Cardiac septum (tissue), 1 donor: ENCODE data around the gene INPPL1. TPM values are rescaled to one million over a fixed set of nuclear protein-coding genes. Genes with fewer than 3 reads are reported as not detected.
"Not testable (repeated sequence)": the region's sequence is repeated elsewhere in the genome, so short reads cannot be mapped to it uniquely, and the experiment has no call there.

Experiments used
- DNase-seq: peaks from one replicate; pipeline ENCODE4 v3.0.0-alpha.2; 2020; ENCODE audit warnings: low spot score
- intact Hi-C: fragments of 100-400 bp; cut with DNase I; formaldehyde crosslinking; loops from one replicate; pipeline ENCODE4 v1.14.0; 2022
- total RNA-seq: library from RNA; stranded (reverse); fragmentation: NEBNext Ultra II Directional; extraction: Animal tissue kit (Norgen Biotek cat#: 25700); gene quantifications from one replicate; pipeline ENCODE4 v1.2.1, GENCODE V29; 2021
- donor health status: DM: no; HTN: no; CAD: no.

The INPPL1 gene
- total RNA-seq, 1 donor from 2014 or later, result 132 TPM

DNA sequence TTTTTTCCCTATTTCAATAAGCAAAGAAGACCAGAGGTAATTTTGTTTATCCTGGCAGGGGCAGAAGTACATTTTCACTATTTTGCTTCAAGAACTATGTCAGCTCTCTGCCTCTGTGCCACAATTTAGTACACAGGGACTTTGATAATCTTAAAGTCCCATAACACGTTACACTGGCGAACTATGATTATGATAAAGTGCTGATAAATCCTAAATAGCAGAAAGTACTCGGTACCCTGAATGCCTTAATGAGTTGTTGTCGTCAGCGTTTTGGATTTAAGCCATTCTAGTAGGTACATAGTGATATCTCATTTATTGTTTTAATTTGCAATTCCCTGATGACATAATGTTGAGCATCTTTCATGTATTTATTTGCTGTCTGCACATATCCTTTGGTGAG is 36.0 kb downstream of the INPPL1 start:
- no peak for DNase-seq
- intact Hi-C loops, result no loop called here

DNA sequence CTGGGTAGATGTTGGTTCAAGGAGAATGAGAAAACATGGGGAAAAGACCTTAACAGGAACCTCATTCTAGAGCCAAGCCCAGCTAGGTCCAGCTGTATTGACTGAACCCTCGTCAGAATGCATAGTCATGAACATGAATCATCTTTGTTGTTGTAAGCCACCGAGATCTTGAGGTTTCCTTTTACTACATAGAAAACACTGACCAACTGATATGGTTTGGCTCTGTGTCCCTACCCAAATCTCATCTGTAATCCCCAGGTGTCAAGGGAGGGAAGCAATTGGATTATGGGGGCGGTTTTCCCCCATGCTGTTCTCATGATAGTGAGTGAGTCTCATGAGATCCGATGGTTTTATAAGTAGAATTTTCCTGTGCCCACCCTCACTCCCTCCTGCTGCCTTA is 38.8 kb downstream of the INPPL1 start:
- no peak for DNase-seq
- intact Hi-C loops, result no loop called here

DNA sequence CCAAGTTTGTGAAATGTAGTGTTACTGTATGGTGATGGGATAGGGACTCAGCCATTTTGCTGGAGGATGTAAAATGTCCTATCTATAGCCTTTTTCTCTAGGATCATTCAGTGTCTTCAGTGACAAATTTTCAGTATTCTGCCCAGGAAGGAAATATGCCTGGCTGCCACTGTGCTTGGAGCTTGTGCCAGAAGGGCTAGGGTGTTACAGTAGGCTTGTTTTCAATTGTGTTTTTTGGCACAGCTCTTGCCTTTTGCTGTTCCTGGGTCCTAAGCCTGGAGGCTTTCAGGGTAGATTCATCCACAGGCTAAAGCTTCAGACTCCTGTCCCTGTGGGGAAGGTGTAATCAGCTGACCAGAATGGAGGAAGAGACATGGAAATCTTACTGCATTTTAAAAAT is 41.4 kb downstream of the INPPL1 start:
- no peak for DNase-seq
- intact Hi-C loops, result no loop called here

DNA sequence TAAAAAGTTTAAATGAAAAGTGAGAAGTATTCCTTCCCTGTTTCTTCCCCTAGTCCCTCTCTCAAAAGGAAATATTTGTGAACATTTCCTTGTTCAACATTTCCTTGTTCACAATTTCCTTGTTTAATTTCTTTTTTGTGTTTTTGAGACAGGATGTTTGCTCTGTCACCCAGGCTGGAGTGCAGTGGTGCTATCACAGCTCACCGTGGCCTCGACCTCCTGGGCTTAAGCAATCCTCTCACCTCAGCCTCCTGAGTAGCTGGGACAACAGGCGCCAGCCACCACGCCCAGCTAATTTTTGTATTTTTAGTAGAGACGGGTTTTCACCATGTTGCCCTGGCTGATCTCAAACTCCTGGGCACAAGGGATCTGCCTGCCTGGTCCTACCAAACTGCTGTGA is 42.4 kb downstream of the INPPL1 start:
- DNase-seq, intact Hi-C loops: not testable (repeated sequence)

DNA sequence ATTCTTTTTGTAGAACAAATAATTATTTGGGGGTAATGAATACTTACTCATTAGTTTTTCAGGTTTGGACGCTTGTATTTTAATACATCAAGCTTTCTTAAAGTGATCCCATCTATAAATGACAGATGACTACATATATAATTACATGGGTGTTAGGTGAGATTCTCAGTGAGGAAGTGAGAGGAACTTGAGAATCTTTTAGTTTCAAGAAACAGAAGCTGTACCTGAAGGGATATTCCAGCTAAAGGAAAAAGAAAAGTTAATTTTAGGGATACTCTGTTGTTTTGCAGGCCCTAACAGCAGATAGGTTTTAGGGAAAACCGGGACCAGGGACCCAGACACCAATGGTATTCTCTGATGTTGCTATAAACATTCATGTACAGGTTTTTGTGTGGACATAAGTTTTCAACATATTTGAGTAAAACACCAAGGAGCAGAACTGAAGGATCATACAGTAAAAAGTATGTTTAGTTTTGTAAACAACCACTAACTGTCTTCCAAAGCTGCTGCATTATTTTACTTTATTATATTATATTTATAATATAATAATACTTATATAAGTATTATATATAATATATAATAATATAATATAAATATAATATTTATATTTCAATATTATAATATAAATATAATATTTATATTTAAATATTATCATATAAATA is 43.5 kb downstream of the INPPL1 start:
- intact Hi-C loops, result no loop called here

DNA sequence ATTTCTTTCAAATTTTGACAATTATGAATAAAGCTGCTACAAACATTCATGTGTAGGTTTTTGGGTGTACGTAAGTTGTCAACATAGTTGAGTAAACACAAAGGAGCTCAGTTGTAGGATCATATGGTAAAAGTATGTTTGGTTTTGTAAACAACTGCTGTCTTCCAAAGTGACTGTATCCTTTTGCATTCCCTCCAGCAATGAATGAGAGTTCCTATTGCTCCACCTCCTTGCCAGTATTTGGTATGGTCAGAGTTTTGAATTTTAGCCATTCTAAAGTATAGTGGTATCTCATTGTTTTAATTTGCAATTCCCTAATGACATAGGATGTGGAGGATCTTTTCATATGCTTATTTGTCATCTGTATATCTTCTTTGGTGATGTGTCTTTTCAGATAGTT is 47.4 kb downstream of the INPPL1 start:
- intact Hi-C loops, result no loop called here
- DNase-seq, result no peak

More for the DNA sequence above, 43.5 kb downstream of the INPPL1 start:
- no peak for DNase-seq

DNA sequence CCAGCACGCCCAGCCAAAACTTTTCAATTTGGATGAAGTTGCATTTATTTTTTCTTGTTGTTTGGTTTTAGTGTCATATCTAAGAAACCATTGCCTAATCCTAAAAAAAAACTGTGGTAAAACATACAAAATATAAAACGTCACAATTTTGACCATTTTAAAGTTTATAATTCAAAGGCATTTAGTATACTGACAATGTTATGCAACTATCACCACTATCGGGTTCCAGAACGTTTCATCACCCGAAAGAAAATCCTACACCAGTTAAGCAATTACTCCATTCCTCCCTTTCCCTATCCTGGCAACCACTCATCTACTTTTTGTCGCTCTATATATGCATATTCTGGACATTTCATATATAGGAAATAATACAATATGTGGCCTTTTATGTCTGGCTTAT is 49.9 kb downstream of the INPPL1 start:
- intact Hi-C loops, result no loop called here
- DNase-seq, result no peak

DNA sequence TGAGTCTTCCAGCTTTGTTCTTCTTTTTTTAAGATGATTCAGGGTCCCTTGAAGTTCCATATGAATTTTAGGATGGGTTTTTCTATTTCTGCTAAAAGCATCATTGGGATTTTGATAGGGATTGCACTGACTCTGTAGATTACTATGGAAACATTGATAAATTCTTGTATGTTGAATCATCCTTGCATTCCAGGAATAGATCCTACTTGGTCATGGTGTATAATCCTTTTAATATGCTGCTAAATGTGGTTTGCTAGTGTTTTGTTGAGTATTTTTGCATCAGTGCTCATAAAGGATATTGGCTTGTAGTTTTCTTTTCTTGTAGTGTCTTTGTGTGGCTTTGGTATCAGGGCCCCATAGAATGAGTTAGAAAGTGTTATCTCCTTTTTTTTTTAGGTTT is 54.3 kb downstream of the INPPL1 start:
- intact Hi-C loops, result no loop called here
- DNase-seq, result no peak

DNA sequence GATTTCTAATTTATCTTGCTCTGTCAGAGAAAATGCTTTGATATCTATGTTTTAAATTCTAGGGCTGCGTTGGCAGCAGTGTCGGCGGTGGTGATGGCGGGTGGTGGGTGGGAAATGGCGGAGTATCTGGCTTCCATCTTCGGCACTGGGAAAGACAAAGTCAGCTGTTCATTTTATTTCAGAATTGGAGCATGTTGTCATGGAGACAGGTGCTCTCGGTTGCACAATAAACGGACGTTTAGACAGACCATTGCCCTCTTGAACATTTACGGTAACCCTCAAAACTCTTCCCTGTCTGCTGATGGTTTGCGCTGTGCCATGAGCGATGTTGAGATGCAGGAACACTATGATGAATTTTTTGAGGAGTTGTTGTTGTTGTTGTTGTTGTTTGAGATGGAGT is 55.5 kb downstream of the INPPL1 start:
- no peak for DNase-seq
- intact Hi-C loops, result no loop called here

DNA sequence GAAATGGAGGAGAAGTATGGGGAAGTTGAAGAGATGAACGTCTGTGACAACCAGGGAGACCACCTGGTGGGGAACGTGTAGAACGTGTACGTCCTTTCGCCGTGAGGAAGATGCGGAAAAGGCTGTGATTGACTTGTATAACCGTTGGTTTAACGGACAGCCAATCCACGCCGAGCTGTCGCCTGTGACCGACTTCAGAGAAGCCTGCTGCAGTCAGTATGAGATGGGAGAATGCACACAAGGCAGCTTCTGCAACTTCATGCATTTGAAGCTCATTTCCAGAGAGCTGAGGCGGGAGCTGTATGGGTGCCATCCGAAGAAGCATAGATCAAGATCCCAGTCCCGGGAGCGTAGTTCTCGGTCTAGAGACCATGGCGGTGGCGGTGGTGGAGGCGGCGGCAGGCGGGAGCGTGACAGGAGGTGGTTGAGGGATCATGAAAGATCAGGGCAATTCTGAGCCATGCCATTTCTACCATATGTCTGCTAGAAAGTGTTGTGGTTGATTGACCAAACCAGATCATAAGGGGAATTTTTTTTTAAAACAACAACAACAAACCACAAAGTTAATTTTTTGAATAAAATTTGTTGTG is 56.3 kb downstream of the INPPL1 start:
- intact Hi-C loops, result no loop called here
- DNase-seq, result no peak

DNA sequence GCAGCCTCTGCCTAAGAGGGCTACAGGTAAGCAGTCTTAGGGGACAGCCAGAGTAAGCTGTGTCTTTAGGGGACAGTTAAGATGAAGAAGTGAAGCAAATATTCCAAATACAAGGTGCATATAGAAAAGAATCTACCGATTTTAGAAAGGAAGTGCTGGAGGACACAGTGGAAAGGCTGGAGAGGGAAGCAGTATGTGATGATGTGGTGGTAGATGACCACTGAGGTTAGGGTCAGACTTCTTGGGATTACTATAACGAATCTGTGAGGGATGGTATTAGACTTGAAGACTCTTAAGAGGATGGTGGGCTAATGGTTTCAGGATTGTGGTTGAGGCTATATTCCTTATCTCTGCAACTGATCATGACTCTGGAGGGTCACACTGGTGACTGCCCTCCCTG is 59.4 kb downstream of the INPPL1 start:
- intact Hi-C loops, result no loop called here
- no peak for DNase-seq

DNA sequence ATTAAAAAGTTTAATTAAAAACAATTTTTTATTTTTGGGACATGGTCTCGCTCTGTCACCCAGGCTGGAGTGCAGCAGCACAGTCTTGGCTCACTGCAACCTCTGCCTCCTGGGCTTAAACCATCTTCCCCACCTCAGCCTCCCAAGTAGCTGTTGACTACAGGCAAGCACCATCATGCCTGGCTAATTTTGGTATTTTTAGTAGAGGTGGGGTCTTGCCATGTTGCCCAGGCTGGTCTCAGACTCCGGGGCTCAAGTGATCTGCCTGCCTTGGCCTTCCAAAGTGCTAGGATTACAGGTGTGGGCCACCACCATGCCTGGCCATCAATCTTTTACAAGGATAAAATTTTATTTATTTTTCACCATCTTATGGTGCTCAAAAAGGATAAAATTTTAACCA is 62.7 kb downstream of the INPPL1 start:
- DNase-seq, result no peak
- intact Hi-C loops, result no loop called here

Other genes starting within 250 kb of the INPPL1 start
- gene IL18BP, start 225.9 kb upstream of the INPPL1 start, total RNA-seq, result 6.2 TPM
- 86.0 TPM for gene NUMA1, start 144.2 kb upstream of the INPPL1 start, total RNA-seq
- gene LRRC51, start 143.9 kb upstream of the INPPL1 start, total RNA-seq, result 4.2 TPM
- 79.3 TPM for gene LAMTOR1, start 121.5 kb upstream of the INPPL1 start, total RNA-seq
- gene TOMT, start 118.8 kb upstream of the INPPL1 start, total RNA-seq, result not detected
- gene ANAPC15, start 112.1 kb upstream of the INPPL1 start, total RNA-seq, result 46.4 TPM
- not detected for gene FOLR3, start 89.0 kb upstream of the INPPL1 start, total RNA-seq
- gene FOLR1, start 32.6 kb upstream of the INPPL1 start, total RNA-seq, result 0.22 TPM
- gene FOLR2, start 8.0 kb upstream of the INPPL1 start, total RNA-seq, result 11.7 TPM
- not detected for gene PHOX2A, start 19.4 kb downstream of the INPPL1 start, total RNA-seq
- gene CLPB, start 209.8 kb downstream of the INPPL1 start, total RNA-seq, result 16.7 TPM